ENCODE measurements around the gene ZNF518B.

ZNF518B gene

DNA sequence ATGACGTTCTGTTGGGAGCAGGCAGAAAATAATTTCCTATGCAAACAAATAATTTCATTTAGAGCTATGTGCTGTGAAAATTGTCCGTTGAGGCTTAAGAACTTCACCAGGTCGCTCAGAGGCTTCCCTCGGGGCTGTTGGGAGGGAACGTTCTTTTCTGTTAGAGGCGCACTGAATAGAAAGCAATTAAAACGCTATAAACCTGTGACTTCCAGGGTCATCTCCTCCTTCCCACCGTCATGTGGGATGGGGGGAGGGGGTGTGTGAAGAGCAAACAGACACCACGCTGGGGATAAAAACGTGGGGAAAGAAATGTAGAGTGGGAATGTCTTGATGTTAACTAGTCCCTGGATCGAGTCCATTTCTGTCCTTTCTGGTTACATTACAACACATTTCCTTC, 35.2 kb upstream of the ZNF518B start:
- no peak for DNase-seq (ENCODE audit: low read depth)

GRCh38 chr4:10491401-10491800, 34.2 kb upstream of the ZNF518B start:
- DNase-seq (ENCODE audit: low read depth): no peak
- no peak overlapping the region for H3K4me3 ChIP-seq (ENCODE audit: low read length)
- no peak for TF ChIP-seq CTCF (conservative IDR thresholded peaks at IDR 0.05; ENCODE audit: low read length)

More for the DNA sequence above, 35.2 kb upstream of the ZNF518B start:
- TF ChIP-seq CTCF (conservative IDR thresholded peaks at IDR 0.05; ENCODE audit: low read length): no peak
- H3K4me3 ChIP-seq (ENCODE audit: low read length): no peak overlapping the region

DNA sequence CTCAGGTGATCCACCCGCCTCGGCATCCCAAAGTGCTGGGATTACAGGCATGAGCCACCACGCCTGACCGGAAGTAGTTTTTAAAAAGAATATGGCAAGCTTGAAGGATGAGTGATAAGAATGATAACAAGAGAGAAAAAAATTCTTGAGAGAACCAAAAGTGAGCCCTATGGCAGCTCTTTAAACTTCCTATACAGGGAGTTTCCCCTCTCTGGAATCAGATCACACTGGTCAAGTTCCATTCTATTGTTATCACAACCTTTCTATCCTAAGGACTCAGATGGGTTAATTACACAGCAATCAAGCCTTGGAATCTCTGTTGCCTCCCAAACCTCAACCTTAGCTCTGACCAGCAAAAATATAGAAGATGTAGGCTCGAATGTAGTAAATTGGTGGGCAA, 33.8 kb upstream of the ZNF518B start:
- TF ChIP-seq CTCF (conservative IDR thresholded peaks at IDR 0.05; ENCODE audit: low read length): no peak

DNA sequence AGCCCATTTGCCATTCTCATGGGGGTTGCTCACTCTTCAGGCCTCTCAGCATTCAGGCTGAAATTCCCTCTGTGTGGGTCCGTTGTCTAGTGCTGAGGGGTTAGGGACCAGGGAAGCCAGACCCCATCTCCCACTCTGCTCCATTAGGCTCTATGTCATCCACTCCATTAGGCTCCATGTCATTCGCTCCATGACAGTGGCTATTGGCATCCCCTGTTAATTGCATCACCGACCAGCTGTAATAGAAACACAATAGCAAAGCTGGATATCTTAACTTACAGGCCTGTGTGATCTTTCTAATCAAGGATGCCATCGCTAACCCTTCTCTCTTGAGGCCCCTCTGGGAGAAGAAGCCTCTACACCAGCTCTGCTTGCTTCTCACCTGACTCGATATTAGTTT, 25.7 kb upstream of the ZNF518B start:
- DNase-seq (ENCODE audit: low read depth): no peak
- no peak for TF ChIP-seq CTCF (conservative IDR thresholded peaks at IDR 0.05; ENCODE audit: low read length)
- H3K4me3 ChIP-seq (ENCODE audit: low read length): no peak overlapping the region

More for the DNA sequence above, 33.8 kb upstream of the ZNF518B start:
- DNase-seq (ENCODE audit: low read depth): no peak
- no peak overlapping the region for H3K4me3 ChIP-seq (ENCODE audit: low read length)

GRCh38 chr4:10480616-10481015, 23.4 kb upstream of the ZNF518B start:
- no peak for TF ChIP-seq CTCF (conservative IDR thresholded peaks at IDR 0.05; ENCODE audit: low read length)
- DNase-seq (ENCODE audit: low read depth): no peak

DNA sequence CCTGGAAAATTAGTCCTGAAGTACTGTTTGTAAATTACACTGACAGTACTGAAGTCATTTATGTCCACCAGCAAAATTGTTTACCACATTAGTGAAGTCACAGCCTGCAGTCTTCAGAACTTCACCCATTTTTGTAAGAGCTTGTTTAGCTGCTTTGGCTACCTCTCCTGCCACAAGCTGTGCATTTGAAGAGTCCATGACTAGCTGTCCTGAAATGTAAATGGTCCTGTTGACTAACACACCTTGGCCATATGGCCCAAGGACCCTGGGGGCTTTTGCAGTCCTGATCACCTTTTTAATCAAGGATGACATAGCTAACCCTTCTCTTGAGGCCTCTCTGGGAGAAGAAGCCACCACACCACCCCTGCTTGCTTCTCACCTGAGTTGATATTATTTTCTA, 21.4 kb upstream of the ZNF518B start:
- no peak for DNase-seq (ENCODE audit: low read depth)
- H3K4me3 ChIP-seq (ENCODE audit: low read length): no peak overlapping the region
- TF ChIP-seq CTCF (conservative IDR thresholded peaks at IDR 0.05; ENCODE audit: low read length): no peak

More at GRCh38 chr4:10480616-10481015, 23.4 kb upstream of the ZNF518B start:
- H3K4me3 ChIP-seq (ENCODE audit: low read length): no peak overlapping the region

DNA sequence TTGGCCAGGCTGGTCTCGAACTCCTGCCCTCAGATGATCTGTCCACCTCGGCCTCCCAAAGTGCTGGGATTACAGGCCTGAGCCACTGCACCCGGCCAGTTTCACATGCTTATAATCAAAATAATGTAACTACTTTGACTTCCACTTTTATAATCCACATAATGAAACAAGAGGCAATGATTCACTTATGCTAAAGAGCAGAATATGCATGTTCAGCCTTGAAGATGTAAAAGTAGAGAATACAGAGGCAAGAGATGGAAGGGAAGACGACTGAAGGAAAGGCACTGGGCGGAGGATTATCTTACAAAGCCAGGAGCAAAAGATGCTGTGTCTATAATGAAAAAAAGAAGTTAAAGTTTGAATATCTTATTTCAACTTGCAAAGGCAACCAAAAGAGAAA, 13.3 kb upstream of the ZNF518B start:
- TF ChIP-seq CTCF (conservative IDR thresholded peaks at IDR 0.05; ENCODE audit: low read length): no peak
- DNase-seq (ENCODE audit: low read depth): no peak
- no peak overlapping the region for H3K4me3 ChIP-seq (ENCODE audit: low read length)

All from AG10803 (cell line).